HepG2 (cell line): Measurements from ENCODE around the gene MYOM1. TPM values are rescaled to one million over a fixed set of nuclear protein-coding genes. Genes with fewer than 3 reads are reported as not detected.

Source experiments
- ATF5 ChIP-seq: sonication (generic); formaldehyde crosslinking; IDR thresholded peaks from 2 replicates; pipeline ENCODE4 v1.4.0; 2020; ENCODE audit warnings: mild to moderate bottlenecking, low read depth, missing genetic modification reagents
- HNRNPK ChIP-seq: fragments of 200-400 bp; formaldehyde crosslinking; IDR thresholded peaks from 2 replicates; pipeline ENCODE4 v1.6.1; 2018; ENCODE audit warnings: low read length, low read depth, moderate library complexity, mild to moderate bottlenecking; ENCODE audit not compliant: poor library complexity, severe bottlenecking
- ISX ChIP-seq: sonication (generic); formaldehyde crosslinking; conservative IDR thresholded peaks from 2 replicates; pipeline ENCODE4 v1.5.0; 2020; ENCODE audit warnings: missing genetic modification reagents
- PHF5A ChIP-seq: IDR thresholded peaks from one replicate; pipeline ENCODE4 v1.6.1; 2018; ENCODE audit warnings: low read depth, missing genetic modification reagents; ENCODE audit not compliant: unreplicated experiment
- PREB ChIP-seq: sonication (generic); formaldehyde crosslinking; IDR thresholded peaks from 2 replicates; pipeline ENCODE4 v1.4.0; 2020; ENCODE audit warnings: missing genetic modification reagents
- PTBP1 ChIP-seq: fragments of 200-400 bp; formaldehyde crosslinking; IDR thresholded peaks from 2 replicates; pipeline ENCODE4 v1.6.1; 2018; ENCODE audit warnings: low read length, low read depth; ENCODE audit not compliant: poor library complexity, severe bottlenecking
- SAP130 ChIP-seq: IDR thresholded peaks from 2 replicates; pipeline ENCODE4 v1.6.1; 2016; ENCODE audit warnings: low read depth
- SMAD3 ChIP-seq: sonication (generic); formaldehyde crosslinking; IDR thresholded peaks from 2 replicates; pipeline ENCODE4 v1.4.0; 2020; ENCODE audit warnings: missing genetic modification reagents
- TAF1 ChIP-seq: sonication (generic); formaldehyde crosslinking; IDR thresholded peaks from 2 replicates; pipeline ENCODE4 v1.4.0; 2020; ENCODE audit warnings: missing genetic modification reagents
- TBL1XR1 ChIP-seq: fragments of 150-350 bp; IDR thresholded peaks from 2 replicates; pipeline ENCODE4 v1.6.1; 2014; ENCODE audit warnings: borderline replicate concordance, low read length; ENCODE audit not compliant: partially characterized antibody
- ZKSCAN5 ChIP-seq: sonication (generic); formaldehyde crosslinking; IDR thresholded peaks from 2 replicates; pipeline ENCODE4 v1.5.1; 2020; ENCODE audit warnings: mild to moderate bottlenecking, missing genetic modification reagents
- ZNF235 ChIP-seq: sonication (generic); formaldehyde crosslinking; IDR thresholded peaks from 2 replicates; pipeline ENCODE4 v1.8.1; 2023; ENCODE audit warnings: mild to moderate bottlenecking, missing genetic modification reagents, borderline replicate concordance
- ZNF263 ChIP-seq: sonication (generic); formaldehyde crosslinking; IDR thresholded peaks from 2 replicates; pipeline ENCODE4 v1.4.0; 2020; ENCODE audit warnings: missing genetic modification reagents
- ZNF501 ChIP-seq: sonication (generic); formaldehyde crosslinking; IDR thresholded peaks from 2 replicates; pipeline ENCODE4 v1.5.1; 2020; ENCODE audit warnings: mild to moderate bottlenecking, moderate library complexity, missing genetic modification reagents
- ZNF549 ChIP-seq: sonication (generic); formaldehyde crosslinking; IDR thresholded peaks from 2 replicates; pipeline ENCODE4 v1.5.0; 2020; ENCODE audit warnings: missing genetic modification reagents
- ZNF563 ChIP-seq: sonication (generic); formaldehyde crosslinking; IDR thresholded peaks from 2 replicates; pipeline ENCODE4 v1.8.0; 2022; ENCODE audit warnings: mild to moderate bottlenecking, moderate library complexity, missing genetic modification reagents
- ZNF577 ChIP-seq: sonication (generic); formaldehyde crosslinking; IDR thresholded peaks from 2 replicates; pipeline ENCODE4 v1.4.0; 2020; ENCODE audit warnings: mild to moderate bottlenecking, low read depth, missing genetic modification reagents, borderline replicate concordance
- ZNF670 ChIP-seq: sonication (generic); formaldehyde crosslinking; IDR thresholded peaks from 2 replicates; pipeline ENCODE4 v1.8.0; 2022; ENCODE audit warnings: mild to moderate bottlenecking, missing genetic modification reagents, borderline replicate concordance
- ZNF790 ChIP-seq: sonication (generic); formaldehyde crosslinking; IDR thresholded peaks from 2 replicates; pipeline ENCODE4 v1.8.0; 2022; ENCODE audit warnings: missing genetic modification reagents, mild to moderate bottlenecking, borderline replicate concordance
- polyA plus RNA-seq, 8 experiments: library from polyadenylated mRNA; depleted of rRNA in 3 of 8; stranded (reverse) in 7 of 8; unstranded in 1 of 8; fragments of >200 nt; fragmentation: Illumina TruSeq in 4 of 8; extraction: Trizol in 4 of 8; gene quantifications; 2 replicates each; pipeline versions ENCODE4 v1.2.1 to v1.2.3, GENCODE V29; 2011 to 2016; ENCODE audit warnings: low read depth in 4 of 8, missing spikeins in 1 of 8, mixed read lengths in 1 of 8; ENCODE audit not compliant: insufficient read depth in 1 of 8
- total RNA-seq, 5 experiments: library from RNA; depleted of rRNA; stranded (reverse); fragments of >200 nt; fragmentation: Illumina TruSeq; extraction: Trizol; gene quantifications; 2 replicates each; pipeline ENCODE4 v1.2.3, GENCODE V29; 2016; ENCODE audit warnings: low read depth in 1 of 5
- TF ChIP-seq, protein P1 (sequence below): sonication (generic); formaldehyde crosslinking; IDR thresholded peaks from 2 replicates; pipeline ENCODE4 v1.8.0; 2022; ENCODE audit warnings: mild to moderate bottlenecking, missing genetic modification reagents, borderline replicate concordance
- TF ChIP-seq, protein P2 (sequence below): sonication (generic); formaldehyde crosslinking; IDR thresholded peaks from 2 replicates; pipeline ENCODE4 v1.4.0; 2020; ENCODE audit warnings: missing genetic modification reagents

Gene MYOM1
- total and polyA plus RNA-seq, 2 of the 13 experiments (the other 11 are each of a cell fraction or from before 2014, with no cell fraction given): 0.46 to 0.98 TPM

DNA sequence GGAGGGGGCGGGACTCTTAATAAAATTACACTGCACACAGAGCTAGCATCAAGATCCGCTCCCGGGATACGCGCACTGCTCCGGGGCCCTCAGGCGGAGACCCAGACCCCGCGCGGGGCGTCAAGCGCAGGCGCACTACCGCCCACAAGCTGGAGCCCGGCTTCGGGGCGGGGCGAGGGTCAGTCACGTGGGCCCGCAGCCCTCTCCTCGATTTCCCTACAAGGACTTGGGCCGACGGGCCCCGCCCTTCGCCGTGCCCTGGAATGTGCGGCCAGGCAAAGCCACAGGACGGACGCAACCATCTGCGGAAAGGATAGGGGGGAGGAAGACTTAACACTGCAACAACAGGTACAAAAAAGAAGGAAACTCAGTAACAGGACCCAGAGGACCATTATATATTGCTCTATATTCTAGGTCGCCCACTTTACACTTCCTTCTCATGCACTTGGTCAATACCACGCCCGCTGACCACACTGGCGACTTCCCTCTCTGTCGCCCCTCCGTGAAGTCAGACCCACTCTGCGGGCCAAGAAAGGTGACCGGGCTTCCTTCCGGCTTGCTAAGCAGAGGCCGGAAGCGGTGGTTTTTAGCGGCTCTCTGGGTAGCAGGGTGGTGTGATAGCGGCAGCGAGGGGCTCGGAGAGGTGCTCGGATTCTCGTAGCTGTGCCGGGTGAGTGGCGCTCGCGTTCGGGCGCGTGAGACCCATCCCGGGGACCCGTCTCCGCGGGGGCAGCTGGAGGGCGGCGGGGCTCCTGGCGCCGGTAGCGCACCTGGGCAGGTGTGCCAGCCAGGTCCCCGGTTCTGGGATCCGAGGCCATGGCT lies 27.7 kb upstream of the MYOM1 start, which contains the start of gene MYL12A (continued):
- TF ChIP-seq SAP130 (CRISPR knock-in tag) (peak; percentile 92), ZNF549 (CRISPR knock-in tag) (no peak), ZNF235 (CRISPR knock-in tag) (no peak), SMAD3 (CRISPR knock-in tag) (peak; percentile 71), PREB (no peak), TBL1XR1 (peak; percentile 59), ZNF670 (CRISPR knock-in tag) (peak; percentile 76; the same call in 1 of the 2 replicates), ZNF501 (CRISPR knock-in tag) (peak; percentile 97), PTBP1 (peak; percentile 73), ZNF263 (CRISPR knock-in tag) (no peak), PHF5A (CRISPR knock-in tag) (peak; percentile 67), ZNF577 (no peak), HNRNPK (no peak), TAF1 (CRISPR knock-in tag) (peak; percentile 95), ZNF790 (CRISPR knock-in tag) (no peak), ZNF563 (0 out of 2 replicates have a peak, but pooled peaks have one; percentile 31), ISX (CRISPR knock-in tag) (no peak), ATF5 (no peak), ZKSCAN5 (CRISPR knock-in tag) (no peak)
- TF ChIP-seq, protein P1, sequence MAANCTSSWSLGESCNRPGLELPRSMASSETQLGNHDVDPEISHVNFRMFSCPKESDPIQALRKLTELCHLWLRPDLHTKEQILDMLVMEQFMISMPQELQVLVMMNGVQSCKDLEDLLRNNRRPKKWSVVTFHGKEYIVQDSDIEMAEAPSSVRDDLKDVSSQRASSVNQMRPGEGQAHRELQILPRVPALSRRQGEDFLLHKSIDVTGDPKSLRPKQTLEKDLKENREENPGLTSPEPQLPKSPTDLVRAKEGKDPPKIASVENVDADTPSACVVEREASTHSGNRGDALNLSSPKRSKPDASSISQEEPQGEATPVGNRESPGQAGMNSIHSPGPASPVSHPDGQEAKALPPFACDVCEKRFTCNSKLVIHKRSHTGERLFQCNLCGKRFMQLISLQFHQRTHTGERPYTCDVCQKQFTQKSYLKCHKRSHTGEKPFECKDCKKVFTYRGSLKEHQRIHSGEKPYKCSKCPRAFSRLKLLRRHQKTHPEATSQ (CRISPR knock-in tag): peak; percentile 79; the same call in 1 of the 2 replicates
- TF ChIP-seq, protein P2, sequence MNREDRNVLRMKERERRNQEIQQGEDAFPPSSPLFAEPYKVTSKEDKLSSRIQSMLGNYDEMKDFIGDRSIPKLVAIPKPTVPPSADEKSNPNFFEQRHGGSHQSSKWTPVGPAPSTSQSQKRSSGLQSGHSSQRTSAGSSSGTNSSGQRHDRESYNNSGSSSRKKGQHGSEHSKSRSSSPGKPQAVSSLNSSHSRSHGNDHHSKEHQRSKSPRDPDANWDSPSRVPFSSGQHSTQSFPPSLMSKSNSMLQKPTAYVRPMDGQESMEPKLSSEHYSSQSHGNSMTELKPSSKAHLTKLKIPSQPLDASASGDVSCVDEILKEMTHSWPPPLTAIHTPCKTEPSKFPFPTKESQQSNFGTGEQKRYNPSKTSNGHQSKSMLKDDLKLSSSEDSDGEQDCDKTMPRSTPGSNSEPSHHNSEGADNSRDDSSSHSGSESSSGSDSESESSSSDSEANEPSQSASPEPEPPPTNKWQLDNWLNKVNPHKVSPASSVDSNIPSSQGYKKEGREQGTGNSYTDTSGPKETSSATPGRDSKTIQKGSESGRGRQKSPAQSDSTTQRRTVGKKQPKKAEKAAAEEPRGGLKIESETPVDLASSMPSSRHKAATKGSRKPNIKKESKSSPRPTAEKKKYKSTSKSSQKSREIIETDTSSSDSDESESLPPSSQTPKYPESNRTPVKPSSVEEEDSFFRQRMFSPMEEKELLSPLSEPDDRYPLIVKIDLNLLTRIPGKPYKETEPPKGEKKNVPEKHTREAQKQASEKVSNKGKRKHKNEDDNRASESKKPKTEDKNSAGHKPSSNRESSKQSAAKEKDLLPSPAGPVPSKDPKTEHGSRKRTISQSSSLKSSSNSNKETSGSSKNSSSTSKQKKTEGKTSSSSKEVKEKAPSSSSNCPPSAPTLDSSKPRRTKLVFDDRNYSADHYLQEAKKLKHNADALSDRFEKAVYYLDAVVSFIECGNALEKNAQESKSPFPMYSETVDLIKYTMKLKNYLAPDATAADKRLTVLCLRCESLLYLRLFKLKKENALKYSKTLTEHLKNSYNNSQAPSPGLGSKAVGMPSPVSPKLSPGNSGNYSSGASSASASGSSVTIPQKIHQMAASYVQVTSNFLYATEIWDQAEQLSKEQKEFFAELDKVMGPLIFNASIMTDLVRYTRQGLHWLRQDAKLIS (CRISPR knock-in tag): peak; percentile 68; the same call in 1 of the 2 replicates
